ENCODE measurements around the gene NFASC.

The NFASC gene

GRCh38 chr1:205062895-205063294 lies 192.2 kb downstream of the NFASC start:
- no peak for DNase-seq (ENCODE audit: low read depth)

GRCh38 chr1:205064301-205064700 lies 193.6 kb downstream of the NFASC start:
- DNase-seq (ENCODE audit: low read depth): no peak

- DNase-seq (ENCODE audit: low read depth): no peak
These were observed 194.2 kb downstream of the NFASC start for GRCh38 chr1:205064741-205065316.

GRCh38 chr1:205065666-205066065 lies 195.0 kb downstream of the NFASC start:
- no peak for DNase-seq (ENCODE audit: low read depth)

GRCh38 chr1:205066141-205066818 lies 195.6 kb downstream of the NFASC start:
- DNase-seq (ENCODE audit: low read depth): no peak

- no peak for DNase-seq (ENCODE audit: low read depth)
These were observed 196.4 kb downstream of the NFASC start for GRCh38 chr1:205067031-205067430.

- DNase-seq (ENCODE audit: low read depth): no peak
These were observed 197.3 kb downstream of the NFASC start for GRCh38 chr1:205068001-205068400.

- DNase-seq (ENCODE audit: low read depth): no peak
These were observed 197.9 kb downstream of the NFASC start for GRCh38 chr1:205068457-205069040.

GRCh38 chr1:205069371-205070125 lies 198.9 kb downstream of the NFASC start:
- DNase-seq (ENCODE audit: low read depth): no peak

- DNase-seq (ENCODE audit: low read depth): no peak
These were observed 200.4 kb downstream of the NFASC start for GRCh38 chr1:205071028-205071409.

- no peak for DNase-seq (ENCODE audit: low read depth)
These were observed 201.1 kb downstream of the NFASC start for GRCh38 chr1:205071801-205072200.

- no peak for DNase-seq (ENCODE audit: low read depth)
These were observed 201.6 kb downstream of the NFASC start for GRCh38 chr1:205072286-205072685.
